ENCODE results near the gene SLC16A14.

DNA sequence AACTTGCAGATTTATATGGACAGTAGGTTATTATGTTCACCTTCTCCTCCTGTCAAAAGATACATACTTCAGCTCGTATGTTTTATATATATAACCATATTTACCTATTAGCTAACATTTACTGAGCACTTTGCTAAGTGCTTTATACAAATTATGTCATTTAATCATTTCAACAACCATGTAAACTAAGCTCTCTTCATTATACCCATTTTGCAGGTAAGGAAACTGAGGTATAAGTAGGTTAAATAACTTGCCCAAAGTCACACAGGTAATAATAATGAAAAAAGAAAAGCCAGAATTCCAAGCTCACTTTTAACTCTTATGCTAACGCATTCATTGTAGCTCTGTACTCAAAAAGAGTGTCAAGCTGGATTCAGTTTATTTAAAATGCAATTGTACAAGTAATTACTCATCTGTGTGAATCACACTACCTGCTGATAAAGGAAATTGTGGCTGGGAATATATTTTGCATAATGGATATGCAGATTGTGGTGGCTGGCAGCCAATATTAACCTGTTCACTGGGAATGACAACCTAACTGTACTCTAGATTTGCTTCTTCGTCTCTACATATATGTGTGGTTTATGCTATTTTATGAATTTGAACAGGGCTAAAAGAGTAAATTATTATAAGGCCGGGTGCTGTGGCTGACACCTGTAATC, 20.6 kb downstream of the SLC16A14 start:
- TF ChIP-seq CTCF (IDR thresholded peaks at IDR 0.05) (no peak), POLR2AphosphoS5 (IDR thresholded peaks at IDR 0.05; ENCODE audit: low read depth, low read length) (no peak), EP300 (IDR thresholded peaks at IDR 0.05; ENCODE audit: borderline replicate concordance in 1 of 2, low read depth in 1 of 2, low read length in 1 of 2) (no peak), MAX (IDR thresholded peaks at IDR 0.05; ENCODE audit: low read depth) (no peak), YY1 (IDR thresholded peaks at IDR 0.05; ENCODE audit: low read depth) (no peak)
- TF ChIP-seq, protein P1, sequence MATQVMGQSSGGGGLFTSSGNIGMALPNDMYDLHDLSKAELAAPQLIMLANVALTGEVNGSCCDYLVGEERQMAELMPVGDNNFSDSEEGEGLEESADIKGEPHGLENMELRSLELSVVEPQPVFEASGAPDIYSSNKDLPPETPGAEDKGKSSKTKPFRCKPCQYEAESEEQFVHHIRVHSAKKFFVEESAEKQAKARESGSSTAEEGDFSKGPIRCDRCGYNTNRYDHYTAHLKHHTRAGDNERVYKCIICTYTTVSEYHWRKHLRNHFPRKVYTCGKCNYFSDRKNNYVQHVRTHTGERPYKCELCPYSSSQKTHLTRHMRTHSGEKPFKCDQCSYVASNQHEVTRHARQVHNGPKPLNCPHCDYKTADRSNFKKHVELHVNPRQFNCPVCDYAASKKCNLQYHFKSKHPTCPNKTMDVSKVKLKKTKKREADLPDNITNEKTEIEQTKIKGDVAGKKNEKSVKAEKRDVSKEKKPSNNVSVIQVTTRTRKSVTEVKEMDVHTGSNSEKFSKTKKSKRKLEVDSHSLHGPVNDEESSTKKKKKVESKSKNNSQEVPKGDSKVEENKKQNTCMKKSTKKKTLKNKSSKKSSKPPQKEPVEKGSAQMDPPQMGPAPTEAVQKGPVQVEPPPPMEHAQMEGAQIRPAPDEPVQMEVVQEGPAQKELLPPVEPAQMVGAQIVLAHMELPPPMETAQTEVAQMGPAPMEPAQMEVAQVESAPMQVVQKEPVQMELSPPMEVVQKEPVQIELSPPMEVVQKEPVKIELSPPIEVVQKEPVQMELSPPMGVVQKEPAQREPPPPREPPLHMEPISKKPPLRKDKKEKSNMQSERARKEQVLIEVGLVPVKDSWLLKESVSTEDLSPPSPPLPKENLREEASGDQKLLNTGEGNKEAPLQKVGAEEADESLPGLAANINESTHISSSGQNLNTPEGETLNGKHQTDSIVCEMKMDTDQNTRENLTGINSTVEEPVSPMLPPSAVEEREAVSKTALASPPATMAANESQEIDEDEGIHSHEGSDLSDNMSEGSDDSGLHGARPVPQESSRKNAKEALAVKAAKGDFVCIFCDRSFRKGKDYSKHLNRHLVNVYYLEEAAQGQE (IDR thresholded peaks at IDR 0.05; ENCODE audit: low read depth, low read length): no peak

All from SK-N-SH (cell line).